Renal pelvis (tissue), 3 donors: ENCODE measurements around the gene HDHD5. TPM values are rescaled to one million over a fixed set of nuclear protein-coding genes. Genes with fewer than 3 reads are reported as not detected.

Experiments used
- polyA plus RNA-seq, 3 donors: library from polyadenylated mRNA; unstranded; fragments of 120-200 nt; gene quantifications; one replicate each; pipeline ENCODE4 v1.2.1, GENCODE V29; 2013; ENCODE audit not compliant: insufficient read length in 3 of 3

Gene HDHD5
- polyA plus RNA-seq, 3 donors, result 38.7 to 46.6 (median 44.7) TPM

Other genes with a start within 250 kb of the HDHD5 start
- under 1 TPM in 1 of 3 donors, not detected in 2; 0.14 TPM for gene GAB4, start 151.1 kb downstream of the HDHD5 start, polyA plus RNA-seq
- 1 to 10 TPM; 4.2 to 6.9 (median 6.1) TPM for gene IL17RA, start 74.3 kb downstream of the HDHD5 start, polyA plus RNA-seq
- 1 to 10 TPM in 1 of 3 donors, under 1 TPM in 2; 0.84 to 1.0 (median 1.00) TPM for gene TMEM121B, start 37.9 kb downstream of the HDHD5 start, polyA plus RNA-seq
- gene ADA2, start 60.2 kb upstream of the HDHD5 start, polyA plus RNA-seq, result 10 to 100 TPM; 38.1 to 68.1 (median 42.1) TPM
- gene CECR2, start 210.2 kb upstream of the HDHD5 start, polyA plus RNA-seq, result 10 to 100 TPM; 12.3 to 23.0 (median 21.7) TPM